ENCODE results near the gene DYNC2H1. TPM values are rescaled to one million over a fixed set of nuclear protein-coding genes. Genes with fewer than 3 reads are reported as not detected.
"Not testable (repeated sequence)": the region's sequence is repeated elsewhere in the genome, so short reads cannot be mapped to it uniquely, and the experiment has no call there.

The DYNC2H1 gene
- total and polyA plus RNA-seq, 8 donors: 1.2 to 63.7 (median 14.4) TPM

DNA sequence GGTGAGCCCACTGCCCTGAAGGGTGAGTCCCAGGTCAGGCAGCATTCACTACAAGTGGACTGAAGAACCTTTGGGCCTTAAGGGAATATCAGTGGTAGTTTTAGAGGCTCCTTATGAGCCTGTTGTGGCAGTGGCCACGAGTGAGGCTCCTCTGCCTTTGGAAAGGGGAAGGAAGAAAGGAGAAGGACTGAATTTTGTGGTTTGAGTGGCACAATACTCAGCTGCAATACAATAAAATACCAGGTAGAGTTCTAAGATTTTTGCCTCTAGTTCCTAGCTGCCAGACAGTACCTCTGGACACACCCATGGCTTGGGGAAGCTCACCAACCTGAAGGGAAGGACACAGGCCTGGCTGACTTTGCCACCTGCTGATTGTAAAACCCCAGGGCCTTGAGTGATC lies 260.9 kb downstream of the DYNC2H1 start:
- WGBS, 5 donors: 48 to 76% (median 66%) methylated on average over 1 of the region's 1 CpG
- H3K36me3 ChIP-seq: peaks cover 0 to 25% (median 6%) of the 10 kb centered on the region in 4 donors
- TF ChIP-seq POLR2A (IDR thresholded peaks at IDR 0.05) (no peak), EP300 (IDR thresholded peaks at IDR 0.05) (no peak)

DNA sequence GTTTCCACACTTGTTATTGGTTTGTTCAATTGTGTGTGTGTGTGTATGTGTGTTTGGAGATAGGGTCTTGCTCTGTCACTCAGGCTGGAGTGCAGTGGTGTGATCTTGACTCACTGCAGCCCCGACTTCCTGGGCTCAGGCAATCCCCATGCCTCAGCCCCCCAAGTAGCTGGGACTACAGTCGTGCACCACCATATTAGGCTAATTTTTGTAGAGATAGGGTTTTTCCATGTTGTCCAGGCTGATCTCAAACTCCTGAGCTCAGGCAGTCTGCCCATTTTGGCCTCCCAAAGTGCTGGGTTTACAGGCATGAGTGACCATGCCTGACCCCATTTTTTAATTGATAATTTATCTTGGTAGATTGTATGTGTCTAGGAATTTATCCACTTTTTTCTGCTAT lies 263.7 kb downstream of the DYNC2H1 start:
- Histone ChIP-seq H3K4me1 (no peaks in the 10 kb centered on the region), H3K27ac (no peak overlapping the region), H3K27me3 (no peaks in the 10 kb centered on the region), H3K36me3 (peaks cover 0 to 27% (median 6%) of the 10 kb centered on the region in 4 donors), H3K4me3 (no peak overlapping the region), H3K9me3 (peaks cover 8 to 27% (median 20%) of the 10 kb centered on the region in 4 donors)
- intact Hi-C loops (cut with DNase I; ENCODE audit: low total_unique reads): no loop called here
- 74 to 90% (median 86%) methylated on average over 2 of the region's 2 CpGs for WGBS, 5 donors
- DNase-seq: no peak
- TF ChIP-seq POLR2AphosphoS5 (IDR thresholded peaks at IDR 0.05) (no peak), EP300 (IDR thresholded peaks at IDR 0.05) (no peak)

More for the DNA sequence above, 260.9 kb downstream of the DYNC2H1 start:
- H3K4me1 ChIP-seq: no peaks in the 10 kb centered on the region
- H3K4me3 ChIP-seq: no peak overlapping the region
- H3K27me3 ChIP-seq: no peaks in the 10 kb centered on the region
- peaks cover 4 to 17% (median 14%) of the 10 kb centered on the region in 4 donors for H3K9me3 ChIP-seq
- no peak overlapping the region for H3K27ac ChIP-seq
- intact Hi-C loops (cut with DNase I; ENCODE audit: low total_unique reads): no loop called here
- no peak for DNase-seq

DNA sequence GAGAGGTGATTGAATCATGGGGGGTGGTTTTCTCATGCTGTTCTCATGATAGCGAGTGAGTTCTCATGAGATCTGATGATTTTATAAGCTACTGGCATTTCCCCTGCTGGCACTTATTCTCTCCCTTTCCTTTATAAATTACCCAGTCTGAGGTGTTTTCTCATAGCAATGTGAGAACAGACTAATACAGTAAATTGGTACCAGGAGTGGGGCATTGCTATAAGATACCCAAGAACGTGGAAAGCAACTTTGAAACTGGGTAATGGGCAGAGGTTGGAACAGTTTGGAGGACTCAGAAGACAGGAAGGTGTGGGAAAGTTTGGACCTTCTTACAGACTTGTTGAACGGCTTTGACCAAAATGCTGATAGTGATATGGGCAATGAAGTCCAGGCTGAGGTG lies 265.0 kb downstream of the DYNC2H1 start:
- peaks cover 8 to 27% (median 20%) of the 10 kb centered on the region in 4 donors for H3K9me3 ChIP-seq
- H3K4me1 ChIP-seq; H3K27ac ChIP-seq; H3K4me3 ChIP-seq; DNase-seq; intact Hi-C loops (cut with DNase I; ENCODE audit: low total_unique reads); H3K27me3 ChIP-seq: not testable (repeated sequence)
- H3K36me3 ChIP-seq: peaks cover 0 to 25% (median 4%) of the 10 kb centered on the region in 4 donors
- WGBS, 5 donors: 30 to 80% (median 61%) methylated on average over 3 of the region's 3 CpGs

DNA sequence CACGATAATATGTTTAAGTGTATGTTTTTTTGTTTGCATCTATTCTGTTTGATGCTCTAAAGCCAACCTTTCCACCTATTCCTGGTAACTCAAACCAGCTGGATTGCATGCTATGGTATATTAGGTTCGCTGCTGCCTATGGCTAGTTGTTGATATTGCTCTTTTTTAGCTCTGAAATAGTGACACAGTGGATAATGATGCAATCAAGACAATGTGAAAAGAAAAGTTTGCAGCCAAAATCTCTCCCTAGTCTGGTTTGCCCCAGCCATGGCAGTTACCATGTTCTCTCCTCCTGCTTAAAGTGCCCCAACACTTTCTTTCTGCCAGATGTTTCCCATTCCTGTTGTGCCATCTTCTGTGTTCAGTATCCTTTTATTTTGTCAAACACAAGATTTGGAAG lies 269.7 kb downstream of the DYNC2H1 start:
- peaks cover 8 to 22% (median 18%) of the 10 kb centered on the region in 4 donors for H3K9me3 ChIP-seq
- intact Hi-C loops (cut with DNase I; ENCODE audit: low total_unique reads): no loop called here

DNA sequence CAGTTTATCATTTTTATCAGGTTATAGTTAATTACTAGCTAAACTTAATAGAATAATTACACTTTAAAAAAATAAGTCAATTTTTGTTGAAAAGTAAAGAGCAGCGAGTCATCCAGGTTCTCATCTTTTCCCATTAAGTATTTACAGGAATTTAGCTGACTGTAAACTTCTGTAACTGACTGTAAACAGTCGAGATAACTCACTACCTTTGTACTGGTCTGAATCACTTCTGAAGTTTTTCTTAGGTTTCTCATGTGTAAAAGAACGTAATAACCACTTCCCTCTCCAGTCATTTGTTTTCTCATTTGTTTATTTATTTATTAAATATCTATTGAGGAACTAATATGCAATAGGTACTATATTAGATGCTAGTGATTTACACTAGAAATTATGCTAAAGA lies 270.8 kb downstream of the DYNC2H1 start:
- DNase-seq: no peak
- TF ChIP-seq EP300 (IDR thresholded peaks at IDR 0.05) (no peak), POLR2AphosphoS5 (IDR thresholded peaks at IDR 0.05) (no peak), POLR2A (IDR thresholded peaks at IDR 0.05) (no peak)
- TF ChIP-seq, protein P1, sequence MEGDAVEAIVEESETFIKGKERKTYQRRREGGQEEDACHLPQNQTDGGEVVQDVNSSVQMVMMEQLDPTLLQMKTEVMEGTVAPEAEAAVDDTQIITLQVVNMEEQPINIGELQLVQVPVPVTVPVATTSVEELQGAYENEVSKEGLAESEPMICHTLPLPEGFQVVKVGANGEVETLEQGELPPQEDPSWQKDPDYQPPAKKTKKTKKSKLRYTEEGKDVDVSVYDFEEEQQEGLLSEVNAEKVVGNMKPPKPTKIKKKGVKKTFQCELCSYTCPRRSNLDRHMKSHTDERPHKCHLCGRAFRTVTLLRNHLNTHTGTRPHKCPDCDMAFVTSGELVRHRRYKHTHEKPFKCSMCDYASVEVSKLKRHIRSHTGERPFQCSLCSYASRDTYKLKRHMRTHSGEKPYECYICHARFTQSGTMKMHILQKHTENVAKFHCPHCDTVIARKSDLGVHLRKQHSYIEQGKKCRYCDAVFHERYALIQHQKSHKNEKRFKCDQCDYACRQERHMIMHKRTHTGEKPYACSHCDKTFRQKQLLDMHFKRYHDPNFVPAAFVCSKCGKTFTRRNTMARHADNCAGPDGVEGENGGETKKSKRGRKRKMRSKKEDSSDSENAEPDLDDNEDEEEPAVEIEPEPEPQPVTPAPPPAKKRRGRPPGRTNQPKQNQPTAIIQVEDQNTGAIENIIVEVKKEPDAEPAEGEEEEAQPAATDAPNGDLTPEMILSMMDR (IDR thresholded peaks at IDR 0.05): no peak
- Histone ChIP-seq H3K27ac (no peak overlapping the region), H3K27me3 (no peaks in the 10 kb centered on the region), H3K4me1 (no peaks in the 10 kb centered on the region), H3K9me3 (peaks cover 4 to 11% (median 7%) of the 10 kb centered on the region in 4 donors), H3K36me3 (peaks cover 0 to 3% (median 0%) of the 10 kb centered on the region in 4 donors), H3K4me3 (no peak overlapping the region)
- intact Hi-C loops (cut with DNase I; ENCODE audit: low total_unique reads): no loop called here
- WGBS, 5 donors: 51 to 65% (median 64%) methylated on average over 3 of the region's 3 CpGs

More for the DNA sequence above, 269.7 kb downstream of the DYNC2H1 start:
- no peak for DNase-seq
- Histone ChIP-seq H3K4me3 (no peak overlapping the region), H3K36me3 (peaks cover 0 to 7% (median 0%) of the 10 kb centered on the region in 4 donors), H3K4me1 (no peaks in the 10 kb centered on the region), H3K27ac (no peak overlapping the region), H3K27me3 (no peaks in the 10 kb centered on the region)
- WGBS, 5 donors: 88 to 90% (median 88%) methylated on average over 2 of the region's 2 CpGs
- TF ChIP-seq POLR2AphosphoS5 (IDR thresholded peaks at IDR 0.05) (no peak), POLR2A (IDR thresholded peaks at IDR 0.05) (no peak), EP300 (IDR thresholded peaks at IDR 0.05) (no peak)
- TF ChIP-seq, protein P1 (IDR thresholded peaks at IDR 0.05): no peak

DNA sequence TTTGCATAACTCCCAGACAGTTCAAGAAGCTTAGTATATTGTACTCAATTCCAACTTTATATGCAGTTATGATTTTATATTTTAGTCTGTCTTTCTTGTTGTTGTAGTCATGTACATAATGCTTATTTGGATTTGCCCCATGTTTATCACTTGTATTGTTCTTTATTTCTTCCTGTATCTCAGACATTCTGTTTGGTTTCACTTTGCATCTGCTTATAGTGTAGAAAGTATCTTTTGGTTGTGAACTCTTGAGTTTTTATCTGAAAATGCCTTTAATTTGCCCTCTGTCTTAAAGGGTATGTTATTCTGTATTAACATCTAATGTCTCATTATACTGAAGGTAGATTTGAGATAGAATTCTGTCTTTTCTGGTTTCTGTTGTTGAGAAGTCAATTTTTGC lies 275.4 kb downstream of the DYNC2H1 start:
- Histone ChIP-seq H3K27me3 (no peaks in the 10 kb centered on the region), H3K4me3 (no peak overlapping the region), H3K27ac (no peak overlapping the region), H3K9me3 (peaks cover 0 to 5% (median 0%) of the 10 kb centered on the region in 4 donors), H3K36me3 (no peaks in the 10 kb centered on the region), H3K4me1 (no peaks in the 10 kb centered on the region)
- DNase-seq: no peak
- TF ChIP-seq POLR2A (IDR thresholded peaks at IDR 0.05) (no peak), EP300 (IDR thresholded peaks at IDR 0.05) (no peak)
- intact Hi-C loops (cut with DNase I; ENCODE audit: low total_unique reads): no loop called here
